Colonic mucosa (tissue), 4 donors: ENCODE data around the gene DMD. TPM values are rescaled to one million over a fixed set of nuclear protein-coding genes. Genes with fewer than 3 reads are reported as not detected.
A peak's percentile ranks its signal among the peaks of the same experiment; 100 is the strongest.

Experiments used
- DNase-seq: peaks from one replicate; pipeline ENCODE4 v3.0.0-alpha.2; 2020
- H3K27ac ChIP-seq: fragments of 200-600 bp; one replicate; pipeline ENCODE4 v1.8.0; 2021
- H3K27me3 ChIP-seq: fragments of 200-600 bp; one replicate; pipeline ENCODE4 v1.8.0; 2021
- H3K36me3 ChIP-seq: fragments of 200-600 bp; one replicate; pipeline ENCODE4 v1.8.0; 2021
- H3K4me1 ChIP-seq: fragments of 200-600 bp; one replicate; pipeline ENCODE4 v1.8.0; 2021; ENCODE audit warnings: mild to moderate bottlenecking
- H3K4me3 ChIP-seq: fragments of 200-600 bp; one replicate; pipeline ENCODE4 v1.8.0; 2021
- H3K9ac ChIP-seq, 2 donors: one replicate each; pipeline ENCODE4 v1.7.0; 2013; ENCODE audit warnings: control low read depth in 2 of 2, low read depth in 2 of 2, low read length in 2 of 2
- H3K9me3 ChIP-seq: fragments of 200-600 bp; one replicate; pipeline ENCODE4 v1.8.0; 2021
- intact Hi-C: fragments of 100-400 bp; cut with DNase I; formaldehyde crosslinking; loops from one replicate; pipeline ENCODE4 v1.14.1; 2022
- total RNA-seq, 2 donors: library from RNA; stranded (reverse); fragmentation: NEBNext Ultra II Directional in 1 of 2; extraction: Animal tissue kit (Norgen Biotek cat#: 25700) in 1 of 2; gene quantifications; one replicate each; pipeline ENCODE4 v1.2.1, GENCODE V29; 2021
- TF ChIP-seq, protein P1 (sequence below): fragments of 200-600 bp; IDR thresholded peaks from one replicate; pipeline ENCODE4 v1.8.0; 2022; ENCODE audit warnings: antibody characterized with exemption, mild to moderate bottlenecking
- donor health status: healthy.
- donor health status: DM: no; HTN: no; CAD: no.
- donor health status: DM: no; HTN: no; CAD: no.

Gene DMD
- total RNA-seq, 2 donors from 2014 or later: 7.3 to 24.5 TPM

DNA sequence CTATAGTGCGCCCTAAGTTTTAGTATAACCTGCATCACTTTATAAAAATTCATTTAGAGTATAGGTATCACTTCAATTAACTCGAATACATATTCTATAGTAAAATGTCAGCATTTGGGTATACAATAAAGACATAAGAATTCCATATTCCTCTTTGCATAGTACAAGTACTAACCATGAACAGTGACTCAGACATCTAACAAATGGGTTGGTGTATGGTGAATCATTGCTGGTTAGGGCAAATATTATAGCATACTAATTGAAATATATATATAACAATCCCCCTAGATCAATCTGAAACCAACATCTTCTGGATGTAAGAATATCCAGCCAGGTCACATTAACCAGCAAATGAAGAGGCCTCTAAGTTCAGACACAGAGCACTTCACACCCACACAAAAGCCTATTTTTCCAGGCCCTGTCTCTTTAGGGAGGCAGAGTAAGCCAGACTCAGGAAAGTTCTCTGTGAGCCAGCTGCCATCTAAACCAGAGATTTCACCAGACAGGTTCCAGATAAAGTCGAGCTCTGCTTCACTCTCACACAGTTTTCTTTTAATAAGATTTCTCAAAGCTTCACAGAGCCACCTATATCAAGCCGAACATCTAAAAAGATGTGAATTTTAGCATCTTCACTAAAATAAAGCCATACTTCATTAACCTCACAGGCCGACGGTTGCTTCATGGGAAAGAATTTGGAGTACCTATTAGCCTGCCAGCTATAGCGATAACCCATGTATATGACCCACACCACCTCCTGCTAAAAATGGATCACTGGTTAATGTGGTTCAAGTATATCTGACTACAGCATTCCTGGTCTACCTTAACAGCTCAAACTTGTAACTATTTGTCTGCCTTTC is 1939.5 kb downstream of the DMD start:
- DNase-seq: no peak
- H3K27me3 ChIP-seq: no peaks in the 10 kb centered on the region
- H3K4me1 ChIP-seq: no peaks in the 10 kb centered on the region
- H3K36me3 ChIP-seq: no peaks in the 10 kb centered on the region
- H3K27ac ChIP-seq: no peak overlapping the region
- intact Hi-C loops: loop anchor here (10.0 kb wide), 1 partner anchor 383 kb away; no protein-coding TSS in a partner anchor
- no peak overlapping the region for H3K4me3 ChIP-seq
- no peak overlapping the region for H3K9ac ChIP-seq
- TF ChIP-seq, protein P1, sequence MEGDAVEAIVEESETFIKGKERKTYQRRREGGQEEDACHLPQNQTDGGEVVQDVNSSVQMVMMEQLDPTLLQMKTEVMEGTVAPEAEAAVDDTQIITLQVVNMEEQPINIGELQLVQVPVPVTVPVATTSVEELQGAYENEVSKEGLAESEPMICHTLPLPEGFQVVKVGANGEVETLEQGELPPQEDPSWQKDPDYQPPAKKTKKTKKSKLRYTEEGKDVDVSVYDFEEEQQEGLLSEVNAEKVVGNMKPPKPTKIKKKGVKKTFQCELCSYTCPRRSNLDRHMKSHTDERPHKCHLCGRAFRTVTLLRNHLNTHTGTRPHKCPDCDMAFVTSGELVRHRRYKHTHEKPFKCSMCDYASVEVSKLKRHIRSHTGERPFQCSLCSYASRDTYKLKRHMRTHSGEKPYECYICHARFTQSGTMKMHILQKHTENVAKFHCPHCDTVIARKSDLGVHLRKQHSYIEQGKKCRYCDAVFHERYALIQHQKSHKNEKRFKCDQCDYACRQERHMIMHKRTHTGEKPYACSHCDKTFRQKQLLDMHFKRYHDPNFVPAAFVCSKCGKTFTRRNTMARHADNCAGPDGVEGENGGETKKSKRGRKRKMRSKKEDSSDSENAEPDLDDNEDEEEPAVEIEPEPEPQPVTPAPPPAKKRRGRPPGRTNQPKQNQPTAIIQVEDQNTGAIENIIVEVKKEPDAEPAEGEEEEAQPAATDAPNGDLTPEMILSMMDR: no peak
- H3K9me3 ChIP-seq: no peaks in the 10 kb centered on the region

DNA sequence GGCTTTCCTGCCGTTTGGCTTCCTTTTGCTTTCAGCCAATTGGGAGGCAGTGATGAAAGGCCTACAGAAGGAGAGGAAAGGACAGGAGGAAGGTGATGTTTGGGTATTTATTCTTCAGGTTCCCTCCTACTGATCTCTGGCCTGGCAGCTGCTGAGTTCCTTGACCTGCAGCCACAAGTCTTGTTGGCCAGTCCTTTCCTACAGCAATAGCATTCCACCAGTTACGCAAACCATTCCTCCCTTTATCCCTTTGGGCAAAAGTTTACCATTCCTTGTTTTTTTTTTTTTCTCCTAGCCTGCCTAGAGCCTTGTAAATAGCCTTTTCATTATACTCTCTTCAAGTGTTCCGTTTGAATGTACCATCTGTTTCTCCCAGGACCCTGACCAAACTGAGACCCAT is 1941.4 kb downstream of the DMD start:
- DNase-seq: no peak
- no peak overlapping the region for H3K4me3 ChIP-seq
- H3K27ac ChIP-seq: no peak overlapping the region
- H3K36me3 ChIP-seq: no peaks in the 10 kb centered on the region
- H3K4me1 ChIP-seq: no peaks in the 10 kb centered on the region
- no peaks in the 10 kb centered on the region for H3K27me3 ChIP-seq
- H3K9ac ChIP-seq: no peak overlapping the region
- intact Hi-C loops: loop anchor here (10.0 kb wide), 1 partner anchor 385 kb away; no protein-coding TSS in a partner anchor
- TF ChIP-seq, protein P1: no peak
- no peaks in the 10 kb centered on the region for H3K9me3 ChIP-seq

DNA sequence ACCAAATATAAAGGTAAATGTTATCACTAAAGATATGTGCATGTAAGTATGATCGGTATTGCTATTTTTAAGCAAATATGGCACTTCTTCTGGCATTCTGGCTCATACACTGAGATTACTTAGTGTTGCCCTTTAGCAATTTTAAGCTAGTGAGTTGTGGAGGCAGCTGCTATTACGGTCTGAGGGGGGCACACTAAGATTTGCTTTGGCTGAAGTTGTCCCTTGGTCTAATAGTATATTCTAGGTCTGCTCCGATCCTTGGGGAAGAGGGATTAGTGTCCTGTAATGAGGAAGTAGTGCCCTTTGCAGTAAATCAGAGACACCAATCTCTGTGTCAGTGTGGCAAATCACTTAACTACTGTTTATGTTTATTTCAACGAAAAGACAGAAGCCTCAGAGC is 1943.0 kb downstream of the DMD start:
- no peak for DNase-seq

DNA sequence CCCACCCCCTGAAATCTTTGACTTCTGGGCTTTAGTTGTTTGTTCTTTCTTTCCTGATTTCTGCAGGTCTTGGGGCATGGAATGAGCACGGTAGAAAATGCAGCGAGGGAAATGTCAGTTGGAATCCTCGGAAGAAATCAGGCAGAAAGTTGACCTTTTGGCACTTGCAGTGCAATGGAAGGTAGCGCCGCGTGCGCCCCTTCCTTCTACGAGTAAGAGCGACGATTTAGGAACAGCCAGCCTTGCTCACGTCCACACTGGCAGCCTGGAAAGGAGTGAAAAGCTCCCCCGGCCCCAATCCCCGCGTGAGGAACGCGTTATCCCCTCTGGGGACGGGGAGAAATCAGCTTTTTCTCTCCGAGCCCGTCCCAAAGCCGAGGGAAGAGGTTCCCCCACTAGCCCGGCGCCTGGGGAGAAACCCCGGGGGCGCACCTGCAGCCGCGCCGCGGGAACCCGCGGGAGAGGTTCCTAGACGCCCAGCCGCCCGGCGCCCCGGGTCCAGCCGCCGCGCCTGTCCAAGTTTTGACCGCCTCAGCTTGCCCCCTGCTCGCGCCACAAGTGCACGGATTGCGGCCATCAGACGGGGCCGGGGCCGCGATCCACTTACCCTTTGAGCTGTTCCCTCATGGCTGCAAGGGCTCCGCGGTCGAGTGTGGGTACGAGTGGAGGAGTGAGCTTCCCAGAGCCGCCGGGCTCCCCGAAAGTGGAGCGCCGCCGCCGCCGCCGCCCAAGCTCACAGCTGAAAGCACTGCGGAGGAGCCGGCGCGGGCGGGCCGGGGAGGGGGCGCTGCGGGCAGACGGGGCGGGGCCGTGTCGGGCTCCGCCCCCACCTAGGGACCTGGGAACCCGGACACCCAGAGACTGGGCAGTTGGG is 1944.9 kb downstream of the DMD start:
- TF ChIP-seq, protein P1: no peak
- H3K4me3 ChIP-seq: peak overlapping the region; percentile 62
- H3K9ac ChIP-seq: peak overlapping the region; percentile 40 to 61
- no peaks in the 10 kb centered on the region for H3K27me3 ChIP-seq
- intact Hi-C loops: no loop called here
- no peak overlapping the region for H3K27ac ChIP-seq
- H3K4me1 ChIP-seq: no peaks in the 10 kb centered on the region
- no peaks in the 10 kb centered on the region for H3K9me3 ChIP-seq
- DNase-seq: peak; percentile 60
- no peaks in the 10 kb centered on the region for H3K36me3 ChIP-seq

More for the DNA sequence above, 1943.0 kb downstream of the DMD start:
- Histone ChIP-seq H3K27me3 (no peaks in the 10 kb centered on the region), H3K9ac (no peak overlapping the region), H3K36me3 (no peaks in the 10 kb centered on the region), H3K9me3 (no peaks in the 10 kb centered on the region), H3K27ac (no peak overlapping the region), H3K4me3 (no peak overlapping the region), H3K4me1 (no peaks in the 10 kb centered on the region)
- intact Hi-C loops: no loop called here
- TF ChIP-seq, protein P1: no peak

DNA sequence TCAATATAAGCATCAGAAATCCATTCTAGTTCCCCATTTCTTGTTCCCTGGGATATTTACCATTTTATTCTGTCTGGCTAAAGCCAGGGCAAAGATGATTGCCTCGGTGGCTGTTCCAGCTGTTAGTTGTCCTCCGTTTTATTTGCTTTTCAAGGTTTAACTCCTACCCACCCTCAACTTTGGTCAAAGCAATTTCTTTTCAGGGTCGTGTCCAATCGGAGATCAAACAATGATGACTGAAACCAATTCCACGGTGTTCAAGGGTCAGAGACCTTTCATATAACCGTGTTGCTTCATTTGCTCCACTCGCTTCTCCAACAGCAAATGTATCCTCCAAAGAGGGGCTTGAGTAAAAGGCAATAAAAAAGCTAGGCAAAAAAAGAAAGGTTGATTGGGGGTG is 1946.0 kb downstream of the DMD start:
- Histone ChIP-seq H3K4me3 (no peak overlapping the region), H3K27me3 (no peaks in the 10 kb centered on the region), H3K9ac (no peak overlapping the region), H3K9me3 (no peaks in the 10 kb centered on the region), H3K27ac (no peak overlapping the region), H3K36me3 (no peaks in the 10 kb centered on the region), H3K4me1 (no peaks in the 10 kb centered on the region)
- intact Hi-C loops: no loop called here
- DNase-seq: no peak
- TF ChIP-seq, protein P1: no peak
